Aorta (tissue), 5 donors: Measurements from ENCODE around the gene AAR2. TPM values are rescaled to one million over a fixed set of nuclear protein-coding genes. Genes with fewer than 3 reads are reported as not detected.

Experiments used
- ATAC-seq: fragments of 200-7000 bp; cut with Tn5 transposase; one replicate; pipeline ENCODE4 v1.9.1; 2022; ENCODE audit warnings: moderate library complexity; ENCODE audit not compliant: low FRiP score
- DNase-seq, 2 donors: peaks; one replicate each; pipeline ENCODE4 v3.0.0-alpha.2; 2020
- H3K27ac ChIP-seq, 2 donors: one replicate each; pipeline ENCODE4 v1.5.1; 2013; ENCODE audit warnings: low read length in 2 of 2, mild to moderate bottlenecking in 2 of 2, moderate library complexity in 2 of 2, control low read depth in 1 of 2, inconsistent platforms in 1 of 2, low read depth in 1 of 2
- H3K27me3 ChIP-seq, 2 donors: one replicate each; pipeline ENCODE4 v1.6.1; 2013; ENCODE audit warnings: control low read depth in 1 of 2, low read length in 1 of 2, mild to moderate bottlenecking in 1 of 2, moderate library complexity in 1 of 2; ENCODE audit not compliant: insufficient read depth in 2 of 2, control insufficient read depth in 1 of 2
- H3K36me3 ChIP-seq, 2 donors: one replicate each; pipeline ENCODE4 v1.6.1; 2013; ENCODE audit warnings: control low read depth in 1 of 2, low read length in 1 of 2, mild to moderate bottlenecking in 1 of 2; ENCODE audit not compliant: insufficient read depth in 2 of 2, control insufficient read depth in 1 of 2
- H3K4me1 ChIP-seq, 2 donors: one replicate each; pipeline ENCODE4 v1.6.1; 2013; ENCODE audit warnings: low read length in 2 of 2, control low read depth in 1 of 2, mild to moderate bottlenecking in 1 of 2, moderate library complexity in 1 of 2; ENCODE audit not compliant: insufficient read depth in 2 of 2, control insufficient read depth in 1 of 2
- H3K4me3 ChIP-seq, 2 donors: one replicate each; pipeline ENCODE4 v1.5.1; 2013; ENCODE audit warnings: low read length in 2 of 2, control low read depth in 1 of 2, mild to moderate bottlenecking in 1 of 2
- H3K9me3 ChIP-seq: one replicate; pipeline ENCODE4 v1.6.1; 2013; ENCODE audit warnings: mild to moderate bottlenecking, low read length; ENCODE audit not compliant: control insufficient read depth
- WGBS, 2 donors: extraction: QIAGEN DNeasy Blood & Tissue Kit; methylation state at CpG; one replicate each; pipeline ENCODE4 v1.1.7; 2013; 5-methylcytosine and 5-hydroxymethylcytosine counted together
- intact Hi-C, 2 donors: fragments of 100-400 bp; cut with DNase I; formaldehyde crosslinking; loops; one replicate each; pipeline versions ENCODE4 v1.14.2 to v1.15.0; 2022
- polyA plus RNA-seq, 2 donors: library from polyadenylated mRNA; stranded (reverse); fragments of 200-250 nt; gene quantifications; one replicate each; pipeline ENCODE4 v1.2.3, GENCODE V29; 2013
- total RNA-seq, 2 donors: library from RNA; stranded (reverse); fragmentation: NEBNext Ultra II Directional; extraction: Animal tissue kit (Norgen Biotek cat#: 25700); gene quantifications; one replicate each; pipeline ENCODE4 v1.2.1, GENCODE V29; 2021
- donor health status: healthy with polysubstance abuse.
- donor health status: Bipolar disorder and iron deficiency.
- donor health status: DM: no; HTN: no; CAD: no.
- donor health status: DM: no; HTN: no; CAD: no.
- donor health status: DM: yes; HTN: yes; CAD: no.

AAR2 gene
- total and polyA plus RNA-seq, 4 donors, result 7.9 to 23.9 (median 19.7) TPM

DNA sequence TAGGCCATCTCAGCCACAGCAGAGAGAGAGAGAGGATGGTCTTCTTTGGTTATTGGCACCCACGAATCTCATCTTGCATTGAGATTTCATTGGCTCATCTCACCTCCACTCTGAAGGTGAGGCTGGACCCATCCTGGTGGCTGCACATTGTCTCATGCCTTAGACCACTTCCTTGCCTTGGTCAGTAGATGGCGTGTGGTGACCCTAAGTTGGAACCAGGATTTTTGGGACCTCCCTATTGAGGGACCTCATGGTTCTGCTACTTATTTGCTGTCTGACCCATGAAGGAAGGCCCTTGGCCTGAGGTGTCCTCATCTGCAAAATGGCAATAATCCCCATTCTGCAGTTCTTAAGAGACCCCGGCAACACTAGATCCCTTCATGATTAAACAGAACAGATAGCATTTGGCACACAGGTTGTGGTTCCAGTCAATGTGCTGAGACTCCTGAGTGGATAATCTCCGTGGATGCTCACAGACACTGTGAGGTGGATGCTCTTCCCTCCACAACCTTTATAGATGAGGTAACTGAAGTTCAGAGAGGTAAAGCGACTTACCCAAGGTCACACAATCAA, 21.5 kb upstream of the AAR2 start:
- DNase-seq (peak in 1 of 2 donors; percentile 9), ATAC-seq (no peak)
- Histone ChIP-seq H3K36me3 (peaks cover 3% of the 10 kb centered on the region in 2 donors), H3K27me3 (no peaks in the 10 kb centered on the region), H3K4me3 (no peak overlapping the region), H3K9me3 (no peaks in the 10 kb centered on the region), H3K27ac (no peak overlapping the region), H3K4me1 (no peaks in the 10 kb centered on the region)
- intact Hi-C loops, result no loop called here
- WGBS, 2 donors, result 69% methylated on average over 5 of the region's 5 CpGs

DNA sequence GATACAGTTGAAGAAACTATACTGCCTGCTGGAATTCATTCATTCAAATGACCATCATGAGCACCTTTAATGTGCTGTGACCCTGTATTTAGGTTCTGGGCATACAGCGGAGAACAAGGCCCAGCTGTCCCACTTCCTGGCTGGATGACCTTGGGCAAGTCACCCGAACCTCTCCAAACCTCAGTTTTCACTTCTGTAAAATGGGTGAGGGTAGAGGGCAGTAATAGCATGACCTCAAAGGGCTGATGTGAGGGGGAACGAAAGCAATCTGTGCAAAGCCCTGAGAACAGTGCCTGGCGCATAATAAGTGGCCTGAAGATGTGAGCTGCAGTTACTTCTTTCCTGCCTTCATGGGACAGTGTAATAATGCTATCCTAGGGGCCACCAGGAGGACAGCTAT, 20.5 kb upstream of the AAR2 start:
- H3K27ac ChIP-seq, result no peak overlapping the region
- no peak overlapping the region for H3K4me3 ChIP-seq
- H3K9me3 ChIP-seq, result no peaks in the 10 kb centered on the region
- H3K4me1 ChIP-seq, result no peaks in the 10 kb centered on the region
- 94 to 95% methylated on average over 4 of the region's 4 CpGs for WGBS, 2 donors
- H3K36me3 ChIP-seq, result peaks cover 3 to 5% of the 10 kb centered on the region in 2 donors
- DNase-seq (no peak), ATAC-seq (no peak)
- H3K27me3 ChIP-seq, result no peaks in the 10 kb centered on the region
- intact Hi-C loops, result no loop called here

GRCh38 chr20:36216314-36217025, 19.8 kb upstream of the AAR2 start:
- intact Hi-C loops, result no loop called here
- peak in 1 of 2 donors; percentile 23 for DNase-seq
- peaks cover 3 to 5% of the 10 kb centered on the region in 2 donors for H3K36me3 ChIP-seq

GRCh38 chr20:36217226-36217625, 19.1 kb upstream of the AAR2 start:
- DNase-seq, result peak in 1 of 2 donors; percentile 49
- H3K9me3 ChIP-seq, result no peaks in the 10 kb centered on the region
- H3K27me3 ChIP-seq, result no peaks in the 10 kb centered on the region
- H3K4me1 ChIP-seq, result no peaks in the 10 kb centered on the region
- no peak overlapping the region for H3K27ac ChIP-seq
- intact Hi-C loops, result no loop called here
- WGBS, 2 donors, result 67 to 72% methylated on average over 4 of the region's 4 CpGs
- no peak for ATAC-seq
- peaks cover 3 to 5% of the 10 kb centered on the region in 2 donors for H3K36me3 ChIP-seq
- no peak overlapping the region for H3K4me3 ChIP-seq

More at GRCh38 chr20:36216314-36217025, 19.8 kb upstream of the AAR2 start:
- ATAC-seq, result no peak
- H3K9me3 ChIP-seq, result no peaks in the 10 kb centered on the region
- no peaks in the 10 kb centered on the region for H3K27me3 ChIP-seq
- WGBS, 2 donors, result 85 to 87% methylated on average over 7 of the region's 7 CpGs
- no peak overlapping the region for H3K27ac ChIP-seq
- H3K4me1 ChIP-seq, result no peaks in the 10 kb centered on the region
- H3K4me3 ChIP-seq, result no peak overlapping the region

DNA sequence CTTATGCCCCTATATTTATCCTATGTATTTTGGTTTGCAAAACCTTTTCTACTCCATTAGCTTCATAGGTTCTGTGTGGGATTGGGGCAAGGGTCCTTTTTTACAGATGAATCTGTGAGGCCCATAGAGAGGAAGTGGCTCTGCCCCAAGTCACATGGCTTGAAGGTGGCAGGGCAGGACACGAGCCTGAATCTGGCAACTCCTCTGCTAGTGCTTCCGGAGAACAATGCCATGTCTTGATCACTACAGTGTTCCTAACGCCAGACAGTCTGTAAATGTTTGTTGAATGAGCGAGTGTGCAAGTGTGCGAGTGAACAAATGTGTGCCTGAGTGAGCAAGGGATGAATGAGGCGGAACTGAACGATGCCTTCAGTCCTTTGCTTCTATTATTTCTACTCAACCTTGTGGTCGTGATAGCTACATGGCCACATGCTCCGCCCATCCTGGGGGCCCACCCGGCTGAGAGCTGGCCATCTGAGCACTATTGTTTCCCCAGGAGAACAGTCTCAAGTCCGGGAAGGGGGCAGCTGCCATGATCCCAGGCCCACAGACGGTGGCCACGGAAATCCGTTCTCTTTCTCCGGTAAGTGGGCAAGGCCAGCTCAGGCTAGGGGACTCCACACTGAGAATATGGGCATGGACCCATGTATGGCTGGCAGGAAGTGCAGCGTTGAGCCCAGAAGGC, 17.8 kb upstream of the AAR2 start:
- no peak overlapping the region for H3K27ac ChIP-seq
- no peaks in the 10 kb centered on the region for H3K9me3 ChIP-seq
- no peaks in the 10 kb centered on the region for H3K27me3 ChIP-seq
- H3K4me1 ChIP-seq, result no peaks in the 10 kb centered on the region
- ATAC-seq, result no peak
- 74 to 76% methylated on average over 16 of the region's 16 CpGs for WGBS, 2 donors
- DNase-seq, result peak in 1 of 2 donors; percentile 20
- intact Hi-C loops, result no loop called here
- no peak overlapping the region for H3K4me3 ChIP-seq
- H3K36me3 ChIP-seq, result peaks cover 3 to 5% of the 10 kb centered on the region in 2 donors

DNA sequence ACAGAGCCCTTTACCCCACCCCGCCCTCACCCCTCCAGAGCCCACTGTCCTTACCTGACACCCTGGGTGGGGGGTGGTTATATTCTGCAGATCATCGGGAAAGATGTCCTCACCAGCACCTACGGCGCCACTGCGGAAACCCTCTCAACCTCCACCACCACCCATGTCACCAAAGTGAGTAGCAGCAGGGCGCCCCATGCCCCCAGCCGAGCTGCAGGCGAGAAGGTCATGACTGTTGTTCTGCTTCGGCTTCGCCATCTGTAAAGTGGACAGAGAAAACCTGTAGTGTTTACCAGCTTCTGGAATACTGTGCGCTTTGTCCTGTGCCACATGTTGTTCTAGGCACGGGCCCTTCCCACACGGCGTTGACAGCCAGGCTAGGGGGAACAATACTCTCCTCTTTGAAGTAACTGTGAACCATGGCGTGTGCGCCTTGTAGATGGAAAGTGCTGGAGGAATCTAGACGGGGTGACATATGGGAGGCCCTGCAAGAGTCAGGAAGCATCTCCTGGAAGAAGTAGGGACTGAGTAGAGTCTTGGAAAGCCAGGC, 16.5 kb upstream of the AAR2 start:
- ATAC-seq (no peak), DNase-seq (no peak)
- WGBS, 2 donors, result 87 to 91% methylated on average over 17 of the region's 17 CpGs
- intact Hi-C loops, result no loop called here
- no peak overlapping the region for H3K27ac ChIP-seq
- H3K36me3 ChIP-seq, result peaks cover 2 to 5% of the 10 kb centered on the region in 2 donors
- H3K4me3 ChIP-seq, result no peak overlapping the region
- no peaks in the 10 kb centered on the region for H3K27me3 ChIP-seq
- no peaks in the 10 kb centered on the region for H3K4me1 ChIP-seq
- H3K9me3 ChIP-seq, result no peaks in the 10 kb centered on the region

DNA sequence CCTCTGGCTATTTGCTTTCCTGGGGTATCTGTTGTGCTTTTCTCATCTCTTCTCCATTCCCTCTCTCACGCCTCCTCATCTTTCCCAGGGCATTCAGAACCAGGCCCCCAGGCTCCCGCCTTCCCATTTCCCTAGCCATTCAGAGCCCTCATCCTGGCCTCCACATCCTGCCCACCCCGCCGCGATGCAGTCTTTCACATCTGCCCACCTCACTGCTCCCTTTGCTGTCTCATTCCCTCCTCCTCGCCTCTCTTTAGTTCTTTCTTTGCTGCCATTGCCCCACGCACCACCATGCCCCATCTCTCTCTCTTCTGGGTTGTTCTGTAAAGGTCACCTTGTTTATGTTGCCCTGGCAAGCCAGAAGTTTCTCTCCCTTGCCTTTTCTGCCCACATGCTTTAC, 10.6 kb upstream of the AAR2 start:
- H3K9me3 ChIP-seq, result no peaks in the 10 kb centered on the region
- WGBS, 2 donors, result 89 to 90% methylated on average over 7 of the region's 7 CpGs
- no peak for DNase-seq
- peaks cover 4 to 6% of the 10 kb centered on the region in 2 donors for H3K36me3 ChIP-seq
- no peaks in the 10 kb centered on the region for H3K27me3 ChIP-seq
- intact Hi-C loops, result no loop called here
- no peak overlapping the region for H3K4me3 ChIP-seq
- H3K27ac ChIP-seq, result no peak overlapping the region
- no peaks in the 10 kb centered on the region for H3K4me1 ChIP-seq
- ATAC-seq, result no peak

DNA sequence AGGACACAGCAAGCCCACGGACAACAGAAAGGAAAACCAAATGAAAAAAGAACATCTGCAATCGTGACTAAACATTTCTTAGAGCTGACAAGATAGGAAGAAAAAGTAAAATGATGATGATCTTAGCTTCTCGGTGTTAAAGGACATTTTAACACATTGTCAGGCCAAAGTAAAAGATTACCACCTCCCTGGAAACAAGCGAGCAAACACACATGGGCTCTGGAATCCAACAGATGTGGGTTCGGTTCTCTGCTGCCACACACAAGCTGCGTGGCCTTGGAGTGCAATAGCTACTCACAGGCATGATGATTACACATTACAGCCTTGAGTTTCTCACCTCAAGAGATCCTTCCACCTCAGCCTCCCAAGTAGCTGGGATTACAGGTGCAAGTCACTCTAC, 7.5 kb upstream of the AAR2 start:
- WGBS, 2 donors, result 71 to 77% methylated on average over 6 of the region's 6 CpGs
- H3K4me3 ChIP-seq, result no peak overlapping the region
- H3K27me3 ChIP-seq, result no peaks in the 10 kb centered on the region
- peaks cover 4 to 6% of the 10 kb centered on the region in 2 donors for H3K36me3 ChIP-seq
- no peaks in the 10 kb centered on the region for H3K9me3 ChIP-seq
- no peak overlapping the region for H3K27ac ChIP-seq
- H3K4me1 ChIP-seq, result no peaks in the 10 kb centered on the region
- no peak for DNase-seq
- intact Hi-C loops, result no loop called here
- ATAC-seq, result no peak
